Measurements from ENCODE around the gene PARM1.

GRCh38 chr4:75030649-75031235 is 97.8 kb downstream of the PARM1 start:
- TF ChIP-seq CTCF (conservative IDR thresholded peaks at IDR 0.05; ENCODE audit: low read depth in 2 of 2) (no peak), REST (IDR thresholded peaks at IDR 0.05; ENCODE audit: unreplicated experiment) (no peak), JUNB (IDR thresholded peaks at IDR 0.05; ENCODE audit: unreplicated experiment) (no peak), POLR2AphosphoS5 (IDR thresholded peaks at IDR 0.05; ENCODE audit: low read depth) (no peak), ZNF462 (CRISPR knock-in tag; IDR thresholded peaks at IDR 0.05) (no peak), EZH2 (IDR thresholded peaks at IDR 0.05; ENCODE audit: low read depth, unreplicated experiment) (no peak), ZNF331 (CRISPR knock-in tag; IDR thresholded peaks at IDR 0.05; ENCODE audit: low read depth) (no peak)
